Activated naive CD8-positive, alpha-beta T cell (primary cell): ENCODE data around the gene ADAM22.
"Not testable (repeated sequence)": the region's sequence is repeated elsewhere in the genome, so short reads cannot be mapped to it uniquely, and the experiment has no call there.

ENCODE experiments used
- H3K27ac Mint-ChIP-seq: one replicate; pipeline ENCODE4 v1.8.0; 2021; ENCODE audit warnings: mixed read lengths
- H3K27me3 Mint-ChIP-seq: one replicate; pipeline ENCODE4 v1.8.0; 2021; ENCODE audit warnings: mixed read lengths
- H3K36me3 Mint-ChIP-seq: one replicate; pipeline ENCODE4 v1.8.0; 2021; ENCODE audit warnings: mixed read lengths
- H3K4me1 Mint-ChIP-seq: one replicate; pipeline ENCODE4 v1.8.0; 2021; ENCODE audit warnings: low read depth, mixed read lengths
- H3K4me3 Mint-ChIP-seq: one replicate; pipeline ENCODE4 v1.8.0; 2021; ENCODE audit warnings: mild to moderate bottlenecking, mixed read lengths
- H3K9me3 Mint-ChIP-seq: one replicate; pipeline ENCODE4 v1.8.0; 2021; ENCODE audit warnings: low read depth, mixed read lengths

The ADAM22 gene

DNA sequence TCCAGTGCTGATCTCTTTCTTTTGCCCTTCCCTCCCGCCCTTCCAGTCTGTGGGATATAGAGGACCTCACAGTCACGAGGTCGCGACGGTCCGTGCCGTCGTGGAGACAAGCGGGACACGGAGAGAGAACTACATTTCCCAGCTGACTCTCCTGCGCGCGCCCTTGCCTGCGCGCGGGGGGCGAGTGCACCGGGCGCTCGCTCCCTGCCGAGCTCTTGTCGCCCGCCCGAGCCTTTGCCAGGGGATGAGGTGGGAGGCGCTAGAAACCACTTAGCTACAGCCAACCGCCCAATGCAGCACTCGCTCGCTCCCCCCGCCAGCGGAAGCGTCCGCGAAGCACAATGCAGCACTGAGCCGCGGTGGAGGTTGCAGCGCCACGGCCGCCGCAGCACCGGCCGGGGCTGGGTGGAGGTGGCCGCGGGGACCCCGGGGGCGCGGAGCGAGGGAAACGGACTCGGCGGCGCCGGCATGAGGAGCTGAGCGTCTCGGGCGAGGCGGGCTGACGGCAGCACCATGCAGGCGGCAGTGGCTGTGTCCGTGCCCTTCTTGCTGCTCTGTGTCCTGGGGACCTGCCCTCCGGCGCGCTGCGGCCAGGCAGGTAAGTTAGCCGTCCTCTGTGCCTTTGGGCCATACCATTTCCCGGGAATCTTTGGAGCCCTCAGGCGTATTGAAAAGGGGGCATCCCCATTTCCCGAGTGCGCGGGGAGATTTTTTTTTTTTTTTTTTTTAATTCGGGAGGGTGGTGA, at the start of gene ADAM22:
ADAM22 (plus strand) TSS at position 299 of the 746 bp plus-strand sequence; CDS start at position 514, 215 bp downstream.
- peak within 1 kb of the TSS; percentile 78 for H3K27ac Mint-ChIP-seq
- no peaks in the 10 kb centered on the region for H3K9me3 Mint-ChIP-seq
- H3K27me3 Mint-ChIP-seq: no peaks in the 10 kb centered on the region
- peak within 1 kb of the TSS; percentile 89 for H3K4me3 Mint-ChIP-seq
- peaks cover 4% of the 10 kb centered on the region for H3K36me3 Mint-ChIP-seq
- H3K4me1 Mint-ChIP-seq: peaks cover 6% of the 10 kb centered on the region

GRCh38 chr7:87885018-87885417, 49.0 kb upstream of the ADAM22 start:
- H3K36me3 Mint-ChIP-seq: peaks cover 13% of the 10 kb centered on the region
- H3K4me1 Mint-ChIP-seq: peaks cover 21% of the 10 kb centered on the region
- H3K9me3 Mint-ChIP-seq: no peaks in the 10 kb centered on the region
- H3K27ac Mint-ChIP-seq: no peak overlapping the region
- no peak overlapping the region for H3K4me3 Mint-ChIP-seq
- no peaks in the 10 kb centered on the region for H3K27me3 Mint-ChIP-seq

DNA sequence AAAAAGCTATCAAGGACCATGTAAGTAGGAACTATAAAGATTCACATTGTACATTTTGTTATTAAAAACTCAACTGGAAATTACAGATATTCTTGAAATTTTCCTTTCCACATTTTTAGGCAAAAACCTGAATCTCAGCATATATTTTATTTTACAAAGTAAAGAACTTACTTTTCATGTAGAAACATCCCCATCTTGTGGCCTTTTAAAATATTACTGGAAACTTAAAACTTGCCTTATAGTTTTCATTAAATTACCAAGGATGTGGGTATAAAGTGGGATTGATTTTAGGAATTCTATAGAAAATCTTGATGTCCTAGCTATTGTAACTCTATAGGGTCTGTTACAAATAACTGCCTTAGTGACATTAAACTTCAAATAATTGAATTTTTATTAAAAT, 47.2 kb upstream of the ADAM22 start:
- peaks cover 11% of the 10 kb centered on the region for H3K4me1 Mint-ChIP-seq
- peaks cover 4% of the 10 kb centered on the region for H3K36me3 Mint-ChIP-seq
- H3K27ac Mint-ChIP-seq: no peak overlapping the region
- no peaks in the 10 kb centered on the region for H3K9me3 Mint-ChIP-seq
- H3K4me3 Mint-ChIP-seq: no peak overlapping the region
- no peaks in the 10 kb centered on the region for H3K27me3 Mint-ChIP-seq

DNA sequence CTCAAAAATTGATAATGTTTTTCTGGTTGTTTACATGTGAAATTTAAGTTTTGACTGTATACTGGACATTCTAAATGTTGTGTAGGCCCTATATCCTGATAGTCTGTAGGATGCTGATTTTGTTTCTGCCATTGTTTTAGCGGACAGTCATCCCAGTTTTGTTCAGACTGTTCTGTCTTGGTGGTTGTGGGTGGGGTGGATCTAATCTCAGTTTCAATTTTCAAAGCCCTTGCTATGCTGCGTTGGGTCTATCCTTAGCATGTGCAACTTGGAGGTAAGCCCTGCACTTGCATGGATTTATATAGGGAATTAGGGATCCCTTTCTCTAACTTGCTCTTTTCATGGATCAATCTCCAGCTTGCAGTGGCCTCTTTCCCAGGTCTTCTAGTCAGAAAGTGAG, 38.7 kb upstream of the ADAM22 start:
- no peaks in the 10 kb centered on the region for H3K27me3 Mint-ChIP-seq
- no peaks in the 10 kb centered on the region for H3K9me3 Mint-ChIP-seq
- H3K27ac Mint-ChIP-seq: no peak overlapping the region
- no peak overlapping the region for H3K4me3 Mint-ChIP-seq
- H3K4me1 Mint-ChIP-seq: no peaks in the 10 kb centered on the region
- peaks cover 7% of the 10 kb centered on the region for H3K36me3 Mint-ChIP-seq

GRCh38 chr7:87899255-87899654, 34.8 kb upstream of the ADAM22 start:
- Mint-ChIP-seq H3K4me3 (no peak overlapping the region), H3K4me1 (no peaks in the 10 kb centered on the region), H3K27ac (no peak overlapping the region), H3K36me3 (peaks cover 7% of the 10 kb centered on the region), H3K27me3 (no peaks in the 10 kb centered on the region), H3K9me3 (no peaks in the 10 kb centered on the region)

DNA sequence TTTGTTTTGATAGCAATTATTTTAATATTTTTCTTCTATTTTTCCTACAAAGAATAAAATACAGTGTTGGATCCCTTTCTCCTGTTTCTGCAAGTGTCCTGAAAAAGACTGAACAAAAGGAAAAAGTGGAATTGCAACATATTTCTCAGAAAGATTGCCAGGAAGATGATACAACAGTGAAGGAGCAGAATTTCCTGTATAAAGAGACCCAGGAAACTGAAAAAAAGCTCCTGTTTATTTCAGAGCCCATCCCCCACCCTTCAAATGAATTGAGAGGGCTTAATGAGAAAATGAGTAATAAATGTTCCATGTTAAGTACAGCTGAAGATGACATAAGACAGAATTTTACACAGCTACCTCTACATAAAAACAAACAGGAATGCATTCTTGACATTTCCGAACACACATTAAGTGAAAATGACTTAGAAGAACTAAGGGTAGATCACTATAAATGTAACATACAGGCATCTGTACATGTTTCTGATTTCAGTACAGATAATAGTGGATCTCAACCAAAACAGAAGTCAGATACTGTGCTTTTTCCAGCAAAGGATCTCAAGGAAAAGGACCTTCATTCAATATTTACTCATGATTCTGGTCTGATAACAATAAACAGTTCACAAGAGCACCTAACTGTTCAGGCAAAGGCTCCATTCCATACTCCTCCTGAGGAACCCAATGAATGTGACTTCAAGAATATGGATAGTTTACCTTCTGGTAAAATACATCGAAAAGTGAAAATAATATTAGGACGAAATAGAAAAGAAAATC, 26.7 kb upstream of the ADAM22 start:
- H3K9me3 Mint-ChIP-seq, H3K36me3 Mint-ChIP-seq, H3K27me3 Mint-ChIP-seq, H3K4me1 Mint-ChIP-seq, H3K4me3 Mint-ChIP-seq: not testable (repeated sequence)
- H3K27ac Mint-ChIP-seq: peak overlapping the region; percentile 61

- H3K4me1 Mint-ChIP-seq, H3K36me3 Mint-ChIP-seq, H3K27me3 Mint-ChIP-seq, H3K27ac Mint-ChIP-seq, H3K4me3 Mint-ChIP-seq, H3K9me3 Mint-ChIP-seq: not testable (repeated sequence)
These were observed 25.2 kb upstream of the ADAM22 start for GRCh38 chr7:87908814-87909213.

GRCh38 chr7:87912121-87912520, 21.9 kb upstream of the ADAM22 start:
- Mint-ChIP-seq H3K36me3 (peaks cover 7% of the 10 kb centered on the region), H3K27me3 (no peaks in the 10 kb centered on the region), H3K4me1 (peaks cover 6% of the 10 kb centered on the region), H3K9me3 (no peaks in the 10 kb centered on the region), H3K4me3 (no peak overlapping the region), H3K27ac (no peak overlapping the region)

GRCh38 chr7:87918740-87919139, 15.3 kb upstream of the ADAM22 start:
- no peak overlapping the region for H3K27ac Mint-ChIP-seq
- H3K9me3 Mint-ChIP-seq: no peaks in the 10 kb centered on the region
- H3K36me3 Mint-ChIP-seq: peaks cover 3% of the 10 kb centered on the region
- H3K4me1 Mint-ChIP-seq: no peaks in the 10 kb centered on the region
- no peak overlapping the region for H3K4me3 Mint-ChIP-seq
- peaks cover 3% of the 10 kb centered on the region for H3K27me3 Mint-ChIP-seq

DNA sequence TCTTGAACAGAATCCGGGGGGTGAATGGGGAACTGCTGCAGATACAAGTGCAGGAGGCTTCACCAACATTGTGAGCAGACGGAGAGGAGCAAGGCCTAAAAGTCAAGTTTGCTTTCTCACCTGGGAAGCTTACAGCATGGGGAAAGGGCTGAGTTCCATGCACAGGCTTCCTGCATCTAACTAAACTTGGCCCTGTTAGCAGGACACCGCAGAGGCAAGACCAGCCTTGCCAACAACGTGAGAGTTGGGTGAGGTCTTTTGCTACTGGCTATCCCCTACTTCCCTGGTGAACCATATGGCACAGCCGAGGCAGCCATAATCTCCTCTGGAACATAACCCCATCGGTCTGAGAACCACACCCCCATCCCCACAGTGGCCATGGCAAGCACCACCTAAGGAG, 14.2 kb upstream of the ADAM22 start:
- Mint-ChIP-seq H3K36me3 (peaks cover 3% of the 10 kb centered on the region), H3K4me1 (no peaks in the 10 kb centered on the region), H3K27ac (no peak overlapping the region), H3K4me3 (no peak overlapping the region), H3K9me3 (no peaks in the 10 kb centered on the region), H3K27me3 (peaks cover 3% of the 10 kb centered on the region)

- Mint-ChIP-seq H3K4me1 (no peaks in the 10 kb centered on the region), H3K9me3 (no peaks in the 10 kb centered on the region), H3K4me3 (no peak overlapping the region), H3K27ac (no peak overlapping the region), H3K36me3 (peaks cover 3% of the 10 kb centered on the region), H3K27me3 (peaks cover 3% of the 10 kb centered on the region)
These were observed 13.5 kb upstream of the ADAM22 start for GRCh38 chr7:87920578-87920977.

GRCh38 chr7:87922759-87923395, 11.2 kb upstream of the ADAM22 start:
- H3K27me3 Mint-ChIP-seq, H3K4me3 Mint-ChIP-seq, H3K9me3 Mint-ChIP-seq, H3K36me3 Mint-ChIP-seq, H3K27ac Mint-ChIP-seq, H3K4me1 Mint-ChIP-seq: not testable (repeated sequence)

DNA sequence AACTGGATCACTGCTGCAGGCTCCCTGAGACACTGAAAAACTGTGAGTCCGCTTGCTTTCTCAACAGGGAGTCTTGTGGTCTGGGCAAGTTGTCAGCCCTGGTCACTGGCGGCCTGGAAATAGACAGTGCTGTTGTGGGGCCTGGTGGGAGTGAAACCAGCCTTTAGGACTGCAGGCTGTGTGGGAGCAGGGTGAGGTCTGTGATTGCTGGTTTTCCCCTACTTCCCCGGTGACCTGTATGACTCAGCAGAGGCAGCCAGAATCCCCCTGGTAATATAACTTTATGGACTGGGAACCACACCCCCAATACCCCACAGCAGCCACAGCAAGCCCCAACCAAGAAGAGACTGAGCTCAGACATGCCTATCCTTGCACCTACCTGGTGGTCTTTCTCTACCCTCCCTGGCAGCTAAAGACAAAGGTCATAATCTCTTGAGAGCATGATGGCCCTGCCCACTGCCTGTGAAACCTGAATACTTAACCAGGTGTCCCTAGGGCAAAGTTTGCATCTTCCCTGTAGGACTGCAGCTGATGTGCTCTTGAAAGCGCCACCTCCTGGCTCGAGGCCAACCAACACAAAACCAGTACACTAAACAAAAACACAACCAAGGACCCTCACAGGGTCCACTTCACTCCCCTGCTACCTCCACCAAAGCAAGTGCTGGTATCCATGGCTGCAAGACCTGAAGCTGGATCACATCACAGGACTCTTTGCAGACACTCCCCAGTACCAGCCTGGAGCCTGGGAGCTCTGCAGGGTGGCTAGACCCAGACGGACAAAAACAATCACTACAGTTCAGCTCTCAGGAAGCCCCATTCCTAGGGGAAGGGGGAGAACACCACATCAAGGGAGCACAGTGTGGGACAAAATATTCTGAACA, 7.2 kb upstream of the ADAM22 start:
- Mint-ChIP-seq H3K4me1 (no peaks in the 10 kb centered on the region), H3K36me3 (no peaks in the 10 kb centered on the region), H3K27ac (no peak overlapping the region), H3K9me3 (no peaks in the 10 kb centered on the region), H3K4me3 (no peak overlapping the region), H3K27me3 (peaks cover 3% of the 10 kb centered on the region)

- no peak overlapping the region for H3K27ac Mint-ChIP-seq
- no peaks in the 10 kb centered on the region for H3K27me3 Mint-ChIP-seq
These were observed 472 bp upstream of the ADAM22 start for GRCh38 chr7:87933605-87933952.

More at GRCh38 chr7:87933605-87933952, 472 bp upstream of the ADAM22 start:
- Mint-ChIP-seq H3K4me3 (peak overlapping the region; percentile 89), H3K9me3 (no peaks in the 10 kb centered on the region), H3K4me1 (peaks cover 6% of the 10 kb centered on the region), H3K36me3 (no peaks in the 10 kb centered on the region)
